Stimulated activated CD8-positive, alpha-beta memory T cell treated with anti-CD3 and anti-CD28 coated beads, Interleukin-15, amount 100 ng/mL, for 4 hours (primary cell): ENCODE results near the gene TM9SF1.

Experiments used
- DNase-seq, 2 donors: peaks; one replicate each; pipeline ENCODE4 v3.0.0-alpha.2; 2020; ENCODE audit warnings: low read depth in 2 of 2

The TM9SF1 gene

GRCh38 chr14:24179294-24179960 lies 15.8 kb downstream of the TM9SF1 start:
- DNase-seq, result no peak

GRCh38 chr14:24178399-24179178 lies 16.7 kb downstream of the TM9SF1 start:
- no peak for DNase-seq

- no peak for DNase-seq
Observed at GRCh38 chr14:24177891-24178290, 17.4 kb downstream of the TM9SF1 start.

GRCh38 chr14:24177041-24177825 lies 18.0 kb downstream of the TM9SF1 start:
- no peak for DNase-seq

GRCh38 chr14:24176599-24176998 lies 18.6 kb downstream of the TM9SF1 start:
- no peak for DNase-seq

GRCh38 chr14:24172871-24173281 lies 22.4 kb downstream of the TM9SF1 start:
- no peak for DNase-seq

GRCh38 chr14:24172261-24172860 lies 22.9 kb downstream of the TM9SF1 start:
- DNase-seq, result no peak

- peak; percentile 41 to 43 for DNase-seq
Observed at GRCh38 chr14:24171422-24172260, 23.6 kb downstream of the TM9SF1 start, which contains the start of gene REC8. TSS of gene REC8 (plus strand) at chr14:24172080. CDS start at chr14:24172553, 473 bp downstream.

GRCh38 chr14:24167469-24168114 lies 27.6 kb downstream of the TM9SF1 start:
- no peak for DNase-seq

- DNase-seq, result no peak
Observed at GRCh38 chr14:24165785-24166184, 29.5 kb downstream of the TM9SF1 start.

- DNase-seq, result no peak
Observed at GRCh38 chr14:24164518-24164991, 30.7 kb downstream of the TM9SF1 start.

GRCh38 chr14:24162093-24162492 lies 33.1 kb downstream of the TM9SF1 start:
- DNase-seq, result no peak

- DNase-seq, result peak; percentile 90 to 92
Observed at GRCh38 chr14:24160850-24161804, 34.1 kb downstream of the TM9SF1 start, which contains the start of gene IRF9. TSS of gene IRF9 (plus strand) at chr14:24161265. CDS start at chr14:24162145, 880 bp downstream.

GRCh38 chr14:24160499-24160849 lies 34.8 kb downstream of the TM9SF1 start:
- DNase-seq, result no peak

GRCh38 chr14:24159777-24160498 lies 35.3 kb downstream of the TM9SF1 start:
- no peak for DNase-seq

- DNase-seq, result no peak
Observed at GRCh38 chr14:24157331-24157730, 37.9 kb downstream of the TM9SF1 start.

GRCh38 chr14:24156840-24157239 lies 38.4 kb downstream of the TM9SF1 start:
- DNase-seq, result no peak

- no peak for DNase-seq
Observed at GRCh38 chr14:24155100-24155499, 40.1 kb downstream of the TM9SF1 start.
